Measurements from ENCODE around the gene UGT8.

UGT8 gene

GRCh38 chr4:114595921-114596320 is 2.7 kb upstream of the UGT8 start:
- CTCF ChIA-PET: no interaction called here
- POLR2A ChIA-PET (ENCODE audit: low non-redundant PET): no interaction called here
- no peak for DNase-seq (ENCODE audit: low spot score)
- TF ChIP-seq, protein P1, sequence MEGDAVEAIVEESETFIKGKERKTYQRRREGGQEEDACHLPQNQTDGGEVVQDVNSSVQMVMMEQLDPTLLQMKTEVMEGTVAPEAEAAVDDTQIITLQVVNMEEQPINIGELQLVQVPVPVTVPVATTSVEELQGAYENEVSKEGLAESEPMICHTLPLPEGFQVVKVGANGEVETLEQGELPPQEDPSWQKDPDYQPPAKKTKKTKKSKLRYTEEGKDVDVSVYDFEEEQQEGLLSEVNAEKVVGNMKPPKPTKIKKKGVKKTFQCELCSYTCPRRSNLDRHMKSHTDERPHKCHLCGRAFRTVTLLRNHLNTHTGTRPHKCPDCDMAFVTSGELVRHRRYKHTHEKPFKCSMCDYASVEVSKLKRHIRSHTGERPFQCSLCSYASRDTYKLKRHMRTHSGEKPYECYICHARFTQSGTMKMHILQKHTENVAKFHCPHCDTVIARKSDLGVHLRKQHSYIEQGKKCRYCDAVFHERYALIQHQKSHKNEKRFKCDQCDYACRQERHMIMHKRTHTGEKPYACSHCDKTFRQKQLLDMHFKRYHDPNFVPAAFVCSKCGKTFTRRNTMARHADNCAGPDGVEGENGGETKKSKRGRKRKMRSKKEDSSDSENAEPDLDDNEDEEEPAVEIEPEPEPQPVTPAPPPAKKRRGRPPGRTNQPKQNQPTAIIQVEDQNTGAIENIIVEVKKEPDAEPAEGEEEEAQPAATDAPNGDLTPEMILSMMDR (conservative IDR thresholded peaks at IDR 0.05; ENCODE audit: low read depth): no peak
- H3K27ac ChIP-seq: no peak overlapping the region

DNA sequence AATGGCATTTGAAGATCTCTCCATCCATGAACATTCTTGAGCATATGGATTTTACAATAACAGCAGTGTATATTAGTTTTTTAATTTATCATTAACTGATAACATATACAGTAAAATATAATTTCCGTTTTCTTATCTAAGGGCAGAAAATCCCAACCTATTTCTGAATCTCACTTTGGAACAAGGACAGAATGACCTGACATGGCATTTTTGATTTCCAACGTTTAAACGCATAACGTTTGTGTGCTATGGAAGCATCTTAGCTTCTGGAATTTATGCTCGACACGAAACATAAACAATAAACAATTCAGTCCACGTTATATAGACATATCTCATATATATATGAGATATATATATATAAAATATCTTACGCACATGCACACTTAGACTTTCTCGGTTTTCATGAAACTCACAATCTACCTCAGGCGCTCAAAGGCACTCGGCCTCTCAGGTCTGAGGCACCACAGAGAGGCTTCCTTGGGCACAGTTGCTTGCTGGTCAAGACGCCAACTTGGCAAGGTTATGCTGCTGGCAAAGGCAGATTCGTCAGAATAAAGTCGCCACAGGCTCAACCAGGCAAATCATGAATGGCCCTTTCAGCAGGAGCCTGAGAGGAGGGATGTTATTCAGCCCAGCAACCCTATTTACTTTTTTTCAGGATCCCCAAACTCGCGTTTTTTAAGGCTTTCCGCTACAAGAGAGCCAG is 1.0 kb upstream of the UGT8 start:
- ChIA-PET POLR2A (ENCODE audit: low non-redundant PET) (no interaction called here), CTCF (no interaction called here)
- TF ChIP-seq, protein P1 (conservative IDR thresholded peaks at IDR 0.05; ENCODE audit: low read depth): no peak
- no peak overlapping the region for H3K27ac ChIP-seq
- no peak for DNase-seq (ENCODE audit: low spot score)

- ChIA-PET POLR2A (ENCODE audit: low non-redundant PET) (no interaction called here), CTCF (interaction anchor here (0.7 kb wide), 1 partner anchor 80 kb away, joined by 3 read pairs; no protein-coding TSS in a partner anchor)
- peak; percentile 27 for DNase-seq (ENCODE audit: low spot score)
- TF ChIP-seq, protein P1 (conservative IDR thresholded peaks at IDR 0.05; ENCODE audit: low read depth): no peak
- no peak overlapping the region for H3K27ac ChIP-seq
These were observed 760 bp downstream of the UGT8 start for GRCh38 chr4:114599231-114599902.

- ChIA-PET CTCF (interaction anchor here (0.7 kb wide), 1 partner anchor 79 kb away, joined by 3 read pairs; no protein-coding TSS in a partner anchor), POLR2A (ENCODE audit: low non-redundant PET) (no interaction called here)
- H3K27ac ChIP-seq: no peak overlapping the region
- TF ChIP-seq, protein P1 (conservative IDR thresholded peaks at IDR 0.05; ENCODE audit: low read depth): no peak
- DNase-seq (ENCODE audit: low spot score): peak; percentile 14
These were observed 1.4 kb downstream of the UGT8 start for GRCh38 chr4:114599903-114600552.

DNA sequence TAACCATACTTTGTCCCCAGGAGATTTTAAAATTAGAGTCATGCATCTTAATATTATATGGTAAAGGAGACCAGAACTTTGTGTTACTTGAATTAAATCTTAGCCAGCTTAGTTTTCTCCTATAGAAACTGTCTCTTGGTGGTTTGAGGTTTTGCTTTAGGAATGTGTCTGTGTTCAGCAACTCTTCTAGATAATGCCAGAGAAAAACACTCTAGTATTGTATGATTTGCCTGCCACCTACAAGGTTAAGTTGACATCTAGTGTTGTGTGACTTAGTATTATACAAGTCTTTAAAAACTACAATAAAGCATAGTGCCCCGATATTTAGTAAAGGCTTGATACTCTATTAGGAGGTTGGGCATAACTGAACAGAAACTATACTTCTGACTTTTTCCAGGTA is 2.1 kb downstream of the UGT8 start:
- TF ChIP-seq, protein P1 (conservative IDR thresholded peaks at IDR 0.05; ENCODE audit: low read depth): no peak
- DNase-seq (ENCODE audit: low spot score): no peak
- POLR2A ChIA-PET (ENCODE audit: low non-redundant PET): no interaction called here
- H3K27ac ChIP-seq: no peak overlapping the region
- CTCF ChIA-PET: no interaction called here

DNA sequence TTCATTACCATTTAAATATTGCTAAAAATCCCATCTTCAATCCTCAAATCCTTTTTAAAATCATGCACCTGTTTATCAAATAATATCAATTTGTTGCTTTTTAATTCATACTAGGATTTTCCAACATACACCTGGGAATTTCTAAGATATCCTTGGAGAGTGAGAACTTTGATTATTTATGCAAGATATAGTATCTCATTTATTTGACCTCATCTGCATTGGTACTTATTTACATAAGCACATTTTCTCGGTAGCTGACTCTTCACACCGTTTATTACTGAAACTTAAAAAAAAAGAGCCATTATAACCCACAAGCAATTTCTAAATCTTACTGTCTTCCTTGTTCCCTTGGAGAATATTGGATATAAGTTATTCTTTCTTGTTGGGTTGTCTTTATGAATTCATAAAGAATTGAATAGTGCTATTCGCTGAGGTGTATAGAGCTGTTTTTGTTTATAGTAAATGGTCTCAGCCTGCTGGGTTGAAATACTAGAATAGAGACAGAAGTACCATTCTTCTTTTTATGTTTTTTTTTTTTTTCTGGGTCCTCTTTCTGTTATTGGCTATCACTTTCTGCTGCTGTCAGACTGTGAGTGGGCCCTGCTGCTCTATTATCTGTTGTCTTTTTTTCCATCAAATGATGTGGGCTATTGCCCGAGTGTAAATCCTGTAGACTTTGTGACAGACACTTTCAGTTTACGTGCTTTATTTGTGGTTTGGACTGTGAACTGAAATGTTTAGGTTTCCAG is 2.9 kb downstream of the UGT8 start:
- POLR2A ChIA-PET (ENCODE audit: low non-redundant PET): no interaction called here
- TF ChIP-seq, protein P1 (conservative IDR thresholded peaks at IDR 0.05; ENCODE audit: low read depth): no peak

More for the DNA sequence above, 2.9 kb downstream of the UGT8 start:
- CTCF ChIA-PET: no interaction called here
- no peak for DNase-seq (ENCODE audit: low spot score)
- H3K27ac ChIP-seq: no peak overlapping the region
